Measurements from ENCODE around the gene CCDC190.

CCDC190 gene

DNA sequence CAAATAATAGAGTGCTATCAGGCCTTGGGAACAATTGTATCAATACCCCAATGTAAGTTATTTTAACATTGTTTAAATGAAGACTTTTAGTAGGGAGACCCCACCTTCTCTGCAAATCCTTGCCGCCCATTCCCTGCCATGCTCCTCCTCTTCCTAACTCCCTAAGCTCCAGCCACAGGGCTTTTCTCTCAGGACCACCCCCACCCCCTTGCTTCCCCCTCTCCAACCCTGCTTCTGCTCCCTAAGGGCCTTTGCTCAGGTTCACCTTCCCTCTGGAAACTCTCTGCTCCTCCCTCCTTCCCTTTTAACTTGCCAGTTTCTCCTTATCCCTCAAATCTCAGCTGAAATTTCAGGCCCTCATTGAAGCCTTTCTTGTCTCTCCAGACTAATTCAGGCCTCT is 16.8 kb downstream of the CCDC190 start:
- TF ChIP-seq SP1 (IDR thresholded peaks at IDR 0.05), result no peak
- no peak for TF ChIP-seq L3MBTL2 (conservative IDR thresholded peaks at IDR 0.05)
- TF ChIP-seq BHLHE40 (IDR thresholded peaks at IDR 0.05; ENCODE audit: borderline replicate concordance), result no peak
- TF ChIP-seq FOXA1 (IDR thresholded peaks at IDR 0.05), result no peak
- no peak for TF ChIP-seq HDGF (IDR thresholded peaks at IDR 0.05; ENCODE audit: borderline replicate concordance)
- no peak for TF ChIP-seq NFRKB (IDR thresholded peaks at IDR 0.05)
- TF ChIP-seq ELF4 (IDR thresholded peaks at IDR 0.05), result no peak
- DNase-seq (ENCODE audit: extremely low spot score), result no peak
- ChIA-PET CTCF (no interaction called here), POLR2A (no interaction called here)

DNA sequence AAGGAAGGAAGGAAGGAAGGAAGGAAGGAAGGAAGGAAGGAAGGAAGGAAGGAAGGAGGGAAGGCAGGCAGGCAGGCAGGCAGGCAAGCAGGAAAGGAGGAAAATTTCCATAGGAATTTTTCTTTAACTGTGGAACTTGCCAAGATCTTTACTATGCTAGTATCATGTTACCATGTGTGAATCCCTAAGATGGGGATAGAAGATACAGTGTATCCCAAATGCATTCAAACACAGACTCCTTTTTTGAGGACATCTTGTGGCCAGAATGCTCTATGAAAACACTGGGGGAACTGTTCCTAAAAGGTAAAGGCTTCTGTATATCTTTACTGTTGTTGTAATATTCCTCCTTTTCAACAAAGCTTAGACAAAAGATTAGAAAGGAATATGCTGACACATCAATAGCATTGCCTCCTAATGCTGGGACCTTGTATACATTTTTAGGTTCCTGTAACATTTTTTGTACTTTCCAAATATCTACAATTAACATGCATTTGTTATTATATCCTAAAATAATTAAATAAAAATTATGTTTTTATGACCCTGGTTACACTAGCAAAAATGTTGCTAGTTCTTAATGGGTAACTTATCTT is 20.6 kb downstream of the CCDC190 start:
- ChIA-PET POLR2A (no interaction called here), CTCF (no interaction called here)
- no peak for DNase-seq (ENCODE audit: extremely low spot score)
- no peak for TF ChIP-seq ZNF384 (IDR thresholded peaks at IDR 0.05)
- TF ChIP-seq FOXA1 (IDR thresholded peaks at IDR 0.05), result no peak
- TF ChIP-seq L3MBTL2 (conservative IDR thresholded peaks at IDR 0.05), result no peak
- no peak for TF ChIP-seq SP1 (IDR thresholded peaks at IDR 0.05)
- TF ChIP-seq FOXM1 (IDR thresholded peaks at IDR 0.05; ENCODE audit: borderline replicate concordance), result no peak
- TF ChIP-seq FOXK2 (IDR thresholded peaks at IDR 0.05), result no peak
- no peak for TF ChIP-seq ELF4 (IDR thresholded peaks at IDR 0.05)
- TF ChIP-seq, protein P1, sequence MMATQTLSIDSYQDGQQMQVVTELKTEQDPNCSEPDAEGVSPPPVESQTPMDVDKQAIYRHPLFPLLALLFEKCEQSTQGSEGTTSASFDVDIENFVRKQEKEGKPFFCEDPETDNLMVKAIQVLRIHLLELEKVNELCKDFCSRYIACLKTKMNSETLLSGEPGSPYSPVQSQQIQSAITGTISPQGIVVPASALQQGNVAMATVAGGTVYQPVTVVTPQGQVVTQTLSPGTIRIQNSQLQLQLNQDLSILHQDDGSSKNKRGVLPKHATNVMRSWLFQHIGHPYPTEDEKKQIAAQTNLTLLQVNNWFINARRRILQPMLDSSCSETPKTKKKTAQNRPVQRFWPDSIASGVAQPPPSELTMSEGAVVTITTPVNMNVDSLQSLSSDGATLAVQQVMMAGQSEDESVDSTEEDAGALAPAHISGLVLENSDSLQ (IDR thresholded peaks at IDR 0.05), result no peak
- no peak for TF ChIP-seq NFRKB (IDR thresholded peaks at IDR 0.05)
- TF ChIP-seq SUZ12 (IDR thresholded peaks at IDR 0.05), result no peak
- TF ChIP-seq BHLHE40 (IDR thresholded peaks at IDR 0.05; ENCODE audit: borderline replicate concordance), result no peak
- TF ChIP-seq HDGF (IDR thresholded peaks at IDR 0.05; ENCODE audit: borderline replicate concordance), result no peak
- no peak for TF ChIP-seq LEF1 (IDR thresholded peaks at IDR 0.05; ENCODE audit: borderline replicate concordance)
- no peak for TF ChIP-seq CTBP1 (IDR thresholded peaks at IDR 0.05; ENCODE audit: borderline replicate concordance)
- no peak for TF ChIP-seq TARDBP (IDR thresholded peaks at IDR 0.05)
- no peak for TF ChIP-seq ARNT (IDR thresholded peaks at IDR 0.05)

DNA sequence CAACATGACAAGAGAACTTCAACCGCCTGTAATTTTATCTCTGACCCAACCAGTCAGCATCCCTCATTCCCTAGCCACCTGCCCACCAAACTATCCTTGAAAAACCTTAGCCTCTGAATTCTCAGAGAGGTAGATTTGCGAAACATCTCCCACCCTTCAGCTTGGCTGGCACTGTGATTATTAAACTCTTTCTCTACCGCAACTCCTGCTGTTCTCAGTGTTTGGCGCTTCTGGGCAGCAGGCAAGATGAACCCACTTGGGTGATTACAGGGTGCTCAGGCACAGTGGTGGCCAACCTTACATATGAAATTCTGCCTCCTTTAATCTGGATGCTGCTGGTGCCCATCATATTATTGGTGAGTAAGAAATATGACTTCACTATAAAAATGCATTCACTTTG is 22.1 kb downstream of the CCDC190 start:
- POLR2A ChIA-PET, result no interaction called here
- CTCF ChIA-PET, result no interaction called here
- no peak for DNase-seq (ENCODE audit: extremely low spot score)
- no peak for TF ChIP-seq SUZ12 (IDR thresholded peaks at IDR 0.05)

DNA sequence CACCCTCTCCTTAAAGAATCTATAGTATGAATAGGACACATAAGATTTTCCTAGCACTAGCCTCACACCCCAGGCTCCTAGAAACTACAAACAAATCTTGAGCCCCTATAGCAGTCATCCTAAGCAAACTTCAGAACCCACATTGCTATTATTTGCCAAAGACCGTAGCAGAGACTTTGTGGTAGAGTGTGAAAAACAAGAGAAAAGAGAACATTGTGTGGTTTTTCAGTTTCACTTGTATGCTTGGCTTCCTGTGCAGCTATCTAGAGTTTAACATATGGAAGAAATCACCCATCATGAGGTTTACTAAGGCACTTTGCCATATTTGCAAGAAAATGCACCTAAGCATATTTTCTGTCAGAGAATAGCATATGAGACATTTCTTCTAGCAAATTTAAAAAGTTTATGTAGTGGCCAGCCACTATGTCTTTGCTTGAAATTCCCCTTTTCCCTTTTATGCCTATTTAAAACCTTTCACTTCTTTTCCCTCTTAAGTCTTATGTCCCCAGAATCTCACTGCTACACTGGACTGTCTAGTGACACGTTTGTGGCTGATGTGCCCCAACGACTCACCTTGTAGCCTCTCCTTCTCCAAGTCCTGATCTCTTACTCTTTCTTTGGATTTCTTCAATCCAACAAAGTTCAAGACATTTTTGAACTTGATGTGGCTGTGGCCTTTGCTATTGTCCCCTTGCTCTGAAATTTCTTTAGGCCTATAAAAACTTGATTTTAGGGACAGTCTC is 25.6 kb downstream of the CCDC190 start:
- no peak for DNase-seq (ENCODE audit: extremely low spot score)
- ChIA-PET POLR2A (no interaction called here), CTCF (no interaction called here)
- no peak for TF ChIP-seq SP1 (IDR thresholded peaks at IDR 0.05)
- TF ChIP-seq LEF1 (IDR thresholded peaks at IDR 0.05; ENCODE audit: borderline replicate concordance), result no peak
- TF ChIP-seq NFRKB (IDR thresholded peaks at IDR 0.05), result no peak

DNA sequence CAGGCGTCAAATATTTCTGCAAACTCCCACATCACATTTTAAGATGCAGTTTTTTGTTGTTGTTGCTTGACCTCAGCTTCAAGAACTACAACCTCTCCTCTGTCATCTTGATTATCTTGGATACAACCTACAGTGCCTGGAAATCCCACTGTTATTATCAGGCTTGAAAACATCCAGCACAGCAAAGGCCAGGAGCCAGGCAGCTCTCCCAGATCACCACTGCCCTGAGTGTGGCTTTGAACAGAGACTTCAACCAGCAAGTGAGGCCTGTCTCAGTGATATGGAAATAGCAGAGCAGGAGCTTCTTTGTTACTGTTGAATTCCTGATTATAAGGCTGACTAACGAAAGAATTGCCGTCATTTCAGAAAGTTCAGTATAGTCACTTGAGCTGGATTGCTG is 28.5 kb downstream of the CCDC190 start:
- no peak for DNase-seq (ENCODE audit: extremely low spot score)
- CTCF ChIA-PET, result interaction anchor here (2.2 kb wide), 1 partner anchor 9 kb away, joined by 6 read pairs; no protein-coding TSS in a partner anchor
- no peak for TF ChIP-seq FOXA1 (IDR thresholded peaks at IDR 0.05)
- TF ChIP-seq CTBP1 (IDR thresholded peaks at IDR 0.05; ENCODE audit: borderline replicate concordance), result no peak
- TF ChIP-seq ELF4 (IDR thresholded peaks at IDR 0.05), result no peak
- TF ChIP-seq LEF1 (IDR thresholded peaks at IDR 0.05; ENCODE audit: borderline replicate concordance), result no peak
- TF ChIP-seq L3MBTL2 (conservative IDR thresholded peaks at IDR 0.05), result no peak
- TF ChIP-seq ZNF384 (IDR thresholded peaks at IDR 0.05), result no peak
- TF ChIP-seq FOXK2 (IDR thresholded peaks at IDR 0.05), result no peak
- POLR2A ChIA-PET, result no interaction called here

DNA sequence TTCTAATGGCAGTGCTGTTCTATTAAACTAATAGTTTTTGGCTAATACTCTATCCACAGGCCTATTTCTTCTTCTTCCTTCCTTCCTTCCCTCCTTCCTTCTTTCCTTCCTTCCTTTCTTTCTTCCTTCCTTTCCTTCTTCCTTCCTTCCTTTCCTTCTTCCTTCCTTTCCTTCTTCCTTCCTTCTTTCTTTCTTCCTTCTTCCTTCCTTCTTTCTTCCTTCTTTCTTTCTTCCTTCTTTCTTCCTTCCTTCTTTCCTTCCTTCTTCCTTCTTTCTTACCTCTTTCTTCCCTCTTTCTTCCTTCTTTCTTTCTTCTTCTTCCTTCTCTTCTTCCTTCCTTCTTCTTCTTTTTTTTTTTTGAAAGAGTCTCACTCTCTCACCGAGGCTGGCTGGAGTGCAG is 31.7 kb downstream of the CCDC190 start:
- POLR2A ChIA-PET, result no interaction called here

More for the DNA sequence above, 31.7 kb downstream of the CCDC190 start:
- TF ChIP-seq ELF4 (IDR thresholded peaks at IDR 0.05) (no peak), CTBP1 (IDR thresholded peaks at IDR 0.05; ENCODE audit: borderline replicate concordance) (no peak), FOXK2 (IDR thresholded peaks at IDR 0.05) (no peak), BHLHE40 (IDR thresholded peaks at IDR 0.05; ENCODE audit: borderline replicate concordance) (no peak), NFRKB (IDR thresholded peaks at IDR 0.05) (no peak), TARDBP (IDR thresholded peaks at IDR 0.05) (no peak), SUZ12 (IDR thresholded peaks at IDR 0.05) (no peak), HDGF (IDR thresholded peaks at IDR 0.05; ENCODE audit: borderline replicate concordance) (no peak), LEF1 (IDR thresholded peaks at IDR 0.05; ENCODE audit: borderline replicate concordance) (no peak), ZNF384 (IDR thresholded peaks at IDR 0.05) (no peak), L3MBTL2 (conservative IDR thresholded peaks at IDR 0.05) (no peak), FOXA1 (IDR thresholded peaks at IDR 0.05) (no peak), SP1 (IDR thresholded peaks at IDR 0.05) (no peak)
- TF ChIP-seq, protein P1 (IDR thresholded peaks at IDR 0.05), result no peak
- no peak for DNase-seq (ENCODE audit: extremely low spot score)
- CTCF ChIA-PET, result no interaction called here
